GM18873 (cell line): ENCODE results near the gene SLC5A1.
"Not testable (repeated sequence)": the region's sequence is repeated elsewhere in the genome, so short reads cannot be mapped to it uniquely, and the experiment has no call there.

Source experiments
- ATAC-seq: cut with Tn5 transposase; IDR thresholded peaks from one replicate; pipeline ENCODE4 v1.9.1; 2021; ENCODE audit warnings: mild to moderate bottlenecking, moderate library complexity, moderate number of reproducible peaks; ENCODE audit not compliant: unreplicated experiment, low FRiP score

SLC5A1 gene

GRCh38 chr22:32138576-32138975, 95.5 kb downstream of the SLC5A1 start:
- ATAC-seq: not testable (repeated sequence)

DNA sequence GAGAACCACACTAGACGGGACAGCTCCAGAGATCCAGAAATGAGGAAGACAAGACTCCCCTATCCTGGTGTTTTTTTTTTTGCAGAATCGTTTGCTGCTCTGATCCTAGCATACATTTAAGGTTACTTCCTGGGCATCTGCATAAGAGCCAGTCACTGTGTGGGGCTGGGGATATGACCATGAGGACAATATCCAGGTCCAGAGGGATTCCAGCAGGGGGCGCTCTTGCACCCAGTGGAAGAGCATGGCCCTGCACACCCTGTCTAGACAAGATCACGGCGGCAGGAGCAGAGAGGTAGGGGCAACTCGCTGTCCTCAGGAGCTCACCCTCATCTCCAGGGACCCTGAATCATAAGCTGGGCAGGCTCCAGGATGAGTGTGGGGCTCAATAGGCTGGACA, 97.6 kb downstream of the SLC5A1 start:
- ATAC-seq: not testable (repeated sequence)

DNA sequence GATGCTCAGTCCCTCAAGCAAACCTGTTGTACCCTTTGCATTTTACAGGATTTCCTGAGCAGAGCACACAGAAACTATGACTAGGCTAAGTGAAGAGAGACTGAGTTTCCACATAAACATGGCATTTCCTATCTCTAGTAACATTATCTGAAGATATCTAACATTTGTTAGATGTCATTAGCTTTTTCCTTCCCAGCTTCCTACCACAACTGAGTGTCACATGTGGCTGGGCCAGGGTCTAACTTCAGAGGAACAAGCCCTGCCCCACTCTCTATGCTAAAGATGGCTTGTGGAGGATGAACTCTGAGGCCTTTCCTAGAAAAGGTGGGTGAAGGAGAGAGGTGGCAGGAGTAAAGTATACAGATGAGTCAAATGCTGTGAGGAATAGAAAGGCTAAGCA, 99.5 kb downstream of the SLC5A1 start:
- no peak for ATAC-seq

- ATAC-seq: no peak
Observed at GRCh38 chr22:32144496-32145274, 101.6 kb downstream of the SLC5A1 start.

GRCh38 chr22:32147128-32147527, 104.1 kb downstream of the SLC5A1 start:
- ATAC-seq: not testable (repeated sequence)

- ATAC-seq: not testable (repeated sequence)
Observed at GRCh38 chr22:32148372-32148771, 105.3 kb downstream of the SLC5A1 start.

GRCh38 chr22:32150647-32151046, 107.6 kb downstream of the SLC5A1 start:
- not testable (repeated sequence) for ATAC-seq

GRCh38 chr22:32151641-32152040, 108.6 kb downstream of the SLC5A1 start:
- ATAC-seq: not testable (repeated sequence)

- not testable (repeated sequence) for ATAC-seq
Observed at GRCh38 chr22:32154727-32155126, 111.7 kb downstream of the SLC5A1 start.

DNA sequence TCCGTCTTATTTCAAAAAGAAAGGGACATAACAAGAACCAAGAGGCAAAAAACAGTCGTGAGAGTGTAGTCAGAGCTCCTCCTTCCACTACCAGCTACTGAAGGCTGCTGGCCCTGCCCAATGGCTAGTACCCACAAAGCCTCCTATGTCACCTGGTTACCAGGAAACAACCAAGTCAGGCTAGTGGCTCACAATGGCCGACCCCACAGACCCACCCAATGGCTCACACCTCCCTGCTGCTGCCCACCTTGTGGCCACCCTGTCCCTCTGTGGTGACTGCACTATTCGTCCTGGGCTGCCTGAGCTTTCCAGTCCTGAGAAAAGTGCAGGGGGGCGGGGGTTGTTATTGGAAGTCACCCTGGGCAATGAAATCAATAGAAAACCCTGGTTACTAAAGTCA, 114.6 kb downstream of the SLC5A1 start:
- not testable (repeated sequence) for ATAC-seq

GRCh38 chr22:32158712-32159533, 115.9 kb downstream of the SLC5A1 start, which contains the start of gene C22orf42:
TSS of gene C22orf42 (minus strand) at chr22:32159303. CDS start at chr22:32159215, 88 bp downstream.
- no peak for ATAC-seq

DNA sequence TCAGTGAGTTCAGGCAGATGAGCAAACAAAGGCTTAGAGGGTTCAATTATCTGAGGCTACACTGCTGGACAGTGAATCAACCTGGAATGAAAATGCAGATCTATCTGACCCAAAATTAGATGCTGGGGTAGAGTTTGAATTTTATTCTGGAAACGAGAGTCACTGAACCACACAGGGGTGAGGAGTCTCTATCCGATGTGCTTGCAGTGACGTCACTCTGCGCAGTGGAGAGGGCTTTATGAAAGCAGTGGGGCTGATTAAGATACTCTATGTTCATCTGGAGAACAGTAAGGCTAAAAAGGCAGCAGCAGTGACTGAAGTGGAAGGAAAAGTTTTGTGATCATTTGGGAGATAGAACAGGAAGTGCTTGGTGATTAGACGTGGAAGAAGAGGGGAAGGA, 117.3 kb downstream of the SLC5A1 start:
- ATAC-seq: not testable (repeated sequence)
